NB4 (cell line): ENCODE results near the gene SMTN.

ENCODE experiments used
- MAX ChIP-seq: IDR thresholded peaks from 2 replicates; pipeline ENCODE4 v1.6.1; 2011; ENCODE audit warnings: low read depth, low read length
- MYC ChIP-seq: IDR thresholded peaks from 2 replicates; pipeline ENCODE4 v1.6.1; 2011; ENCODE audit warnings: low read depth, low read length
- POLR2A ChIP-seq: IDR thresholded peaks from 2 replicates; pipeline ENCODE4 v1.6.1; 2011; ENCODE audit warnings: mild to moderate bottlenecking; ENCODE audit not compliant: insufficient read length; ENCODE audit errors: extremely low read depth
- TF ChIP-seq, protein P1 (sequence below): IDR thresholded peaks from one replicate; pipeline ENCODE4 v1.5.1; 2012; ENCODE audit warnings: low read depth, low read length

GRCh38 chr22:31040542-31041398 lies 40.3 kb upstream of the SMTN start:
- TF ChIP-seq, protein P1, sequence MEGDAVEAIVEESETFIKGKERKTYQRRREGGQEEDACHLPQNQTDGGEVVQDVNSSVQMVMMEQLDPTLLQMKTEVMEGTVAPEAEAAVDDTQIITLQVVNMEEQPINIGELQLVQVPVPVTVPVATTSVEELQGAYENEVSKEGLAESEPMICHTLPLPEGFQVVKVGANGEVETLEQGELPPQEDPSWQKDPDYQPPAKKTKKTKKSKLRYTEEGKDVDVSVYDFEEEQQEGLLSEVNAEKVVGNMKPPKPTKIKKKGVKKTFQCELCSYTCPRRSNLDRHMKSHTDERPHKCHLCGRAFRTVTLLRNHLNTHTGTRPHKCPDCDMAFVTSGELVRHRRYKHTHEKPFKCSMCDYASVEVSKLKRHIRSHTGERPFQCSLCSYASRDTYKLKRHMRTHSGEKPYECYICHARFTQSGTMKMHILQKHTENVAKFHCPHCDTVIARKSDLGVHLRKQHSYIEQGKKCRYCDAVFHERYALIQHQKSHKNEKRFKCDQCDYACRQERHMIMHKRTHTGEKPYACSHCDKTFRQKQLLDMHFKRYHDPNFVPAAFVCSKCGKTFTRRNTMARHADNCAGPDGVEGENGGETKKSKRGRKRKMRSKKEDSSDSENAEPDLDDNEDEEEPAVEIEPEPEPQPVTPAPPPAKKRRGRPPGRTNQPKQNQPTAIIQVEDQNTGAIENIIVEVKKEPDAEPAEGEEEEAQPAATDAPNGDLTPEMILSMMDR, result no peak
- TF ChIP-seq MAX (no peak), POLR2A (no peak), MYC (no peak)
